ENCODE results near the gene KCNAB1.

The KCNAB1 gene

GRCh38 chr3:156455839-156456238, 335.5 kb downstream of the KCNAB1 start:
- H4K20me1 ChIP-seq (ENCODE audit: insufficient read depth, low read length, poor library complexity, severe bottlenecking), result no peaks in the 10 kb centered on the region
- no peaks in the 10 kb centered on the region for H3K36me3 ChIP-seq (ENCODE audit: insufficient read depth, low read length)
- no peaks in the 10 kb centered on the region for H3F3A ChIP-seq (ENCODE audit: low read depth)
- no peaks in the 10 kb centered on the region for H3K79me2 ChIP-seq (ENCODE audit: insufficient read depth, low read length)
- no peak overlapping the region for H2AFZ ChIP-seq (ENCODE audit: low read length)
- no peak overlapping the region for H3K4me2 ChIP-seq (ENCODE audit: low read depth, low read length, poor library complexity, severe bottlenecking)
- H3K27me3 ChIP-seq (ENCODE audit: insufficient read depth, low read length, poor library complexity, severe bottlenecking), result no peaks in the 10 kb centered on the region
- no peaks in the 10 kb centered on the region for H3K9me2 ChIP-seq (replicated peaks; ENCODE audit: low read depth, low read length)
- TF ChIP-seq EZH2phosphoT487 (IDR thresholded peaks at IDR 0.05; ENCODE audit: borderline replicate concordance) (no peak), CTCF (conservative IDR thresholded peaks at IDR 0.05; ENCODE audit: low read length) (no peak)
- H3K9ac ChIP-seq (ENCODE audit: low read depth, low read length, poor library complexity, severe bottlenecking), result no peak overlapping the region
- no peaks in the 10 kb centered on the region for H3K9me3 ChIP-seq (ENCODE audit: insufficient read depth, low read depth, low read length)
- H3K4me1 ChIP-seq (ENCODE audit: insufficient read depth, low read length, poor library complexity, severe bottlenecking), result peaks cover 12% of the 10 kb centered on the region
- no peak overlapping the region for H3K4me3 ChIP-seq (ENCODE audit: low read length, poor library complexity, severe bottlenecking)

- no peaks in the 10 kb centered on the region for H4K20me1 ChIP-seq (ENCODE audit: insufficient read depth, low read length, poor library complexity, severe bottlenecking)
- H3K9me2 ChIP-seq (replicated peaks; ENCODE audit: low read depth, low read length), result no peaks in the 10 kb centered on the region
- H2AFZ ChIP-seq (ENCODE audit: low read length), result peak overlapping the region; percentile 63
- H3K9ac ChIP-seq (ENCODE audit: low read depth, low read length, poor library complexity, severe bottlenecking), result no peak overlapping the region
- H3K27me3 ChIP-seq (ENCODE audit: insufficient read depth, low read length, poor library complexity, severe bottlenecking), result no peaks in the 10 kb centered on the region
- no peaks in the 10 kb centered on the region for H3K9me3 ChIP-seq (ENCODE audit: insufficient read depth, low read depth, low read length)
- H3K79me2 ChIP-seq (ENCODE audit: insufficient read depth, low read length), result no peaks in the 10 kb centered on the region
- no peaks in the 10 kb centered on the region for H3K36me3 ChIP-seq (ENCODE audit: insufficient read depth, low read length)
- peaks cover 12% of the 10 kb centered on the region for H3K4me1 ChIP-seq (ENCODE audit: insufficient read depth, low read length, poor library complexity, severe bottlenecking)
- H3F3A ChIP-seq (ENCODE audit: low read depth), result no peaks in the 10 kb centered on the region
- no peak overlapping the region for H3K4me2 ChIP-seq (ENCODE audit: low read depth, low read length, poor library complexity, severe bottlenecking)
- TF ChIP-seq CTCF (conservative IDR thresholded peaks at IDR 0.05; ENCODE audit: low read length) (no peak), EZH2phosphoT487 (IDR thresholded peaks at IDR 0.05; ENCODE audit: borderline replicate concordance) (no peak)
- H3K4me3 ChIP-seq (ENCODE audit: low read length, poor library complexity, severe bottlenecking), result no peak overlapping the region
These were observed 336.4 kb downstream of the KCNAB1 start for GRCh38 chr3:156456771-156457224.

- Histone ChIP-seq H3K4me3 (ENCODE audit: low read length, poor library complexity, severe bottlenecking) (no peak overlapping the region), H3K27me3 (ENCODE audit: insufficient read depth, low read length, poor library complexity, severe bottlenecking) (no peaks in the 10 kb centered on the region), H3K4me2 (ENCODE audit: low read depth, low read length, poor library complexity, severe bottlenecking) (no peak overlapping the region), H3K4me1 (ENCODE audit: insufficient read depth, low read length, poor library complexity, severe bottlenecking) (no peaks in the 10 kb centered on the region), H3K36me3 (ENCODE audit: insufficient read depth, low read length) (no peaks in the 10 kb centered on the region), H2AFZ (ENCODE audit: low read length) (no peak overlapping the region), H3F3A (ENCODE audit: low read depth) (no peaks in the 10 kb centered on the region), H3K9me3 (ENCODE audit: insufficient read depth, low read depth, low read length) (no peaks in the 10 kb centered on the region), H4K20me1 (ENCODE audit: insufficient read depth, low read length, poor library complexity, severe bottlenecking) (no peaks in the 10 kb centered on the region), H3K9ac (ENCODE audit: low read depth, low read length, poor library complexity, severe bottlenecking) (no peak overlapping the region), H3K79me2 (ENCODE audit: insufficient read depth, low read length) (no peaks in the 10 kb centered on the region), H3K9me2 (replicated peaks; ENCODE audit: low read depth, low read length) (no peaks in the 10 kb centered on the region)
- TF ChIP-seq EZH2phosphoT487 (IDR thresholded peaks at IDR 0.05; ENCODE audit: borderline replicate concordance) (no peak), CTCF (conservative IDR thresholded peaks at IDR 0.05; ENCODE audit: low read length) (no peak)
These were observed 339.1 kb downstream of the KCNAB1 start for GRCh38 chr3:156459434-156459833.

Measured in Loucy (cell line).